ENCODE data around the gene USP49.
"Not testable (repeated sequence)": the region's sequence is repeated elsewhere in the genome, so short reads cannot be mapped to it uniquely, and the experiment has no call there.

Gene USP49

DNA sequence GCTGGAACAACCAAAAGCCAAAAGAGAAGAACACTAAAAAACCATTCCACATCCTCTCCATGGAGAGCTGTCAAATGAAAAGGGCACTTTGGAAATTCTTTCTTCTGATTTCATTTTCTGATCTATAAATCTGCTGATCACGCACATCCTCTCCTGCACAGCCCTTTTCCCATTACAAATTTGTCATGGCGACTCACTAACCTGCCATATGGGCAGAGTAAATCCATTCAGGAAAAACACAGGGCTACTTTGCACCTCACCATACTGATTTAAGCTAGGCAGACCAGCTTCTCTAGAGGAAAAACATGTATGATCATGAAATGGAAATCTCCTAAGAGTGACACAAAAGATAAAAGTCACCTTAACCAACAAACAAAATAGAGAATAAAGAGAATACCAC, 81.7 kb downstream of the USP49 start:
- DNase-seq (ENCODE audit: low read depth in 2 of 2), result no peak

DNA sequence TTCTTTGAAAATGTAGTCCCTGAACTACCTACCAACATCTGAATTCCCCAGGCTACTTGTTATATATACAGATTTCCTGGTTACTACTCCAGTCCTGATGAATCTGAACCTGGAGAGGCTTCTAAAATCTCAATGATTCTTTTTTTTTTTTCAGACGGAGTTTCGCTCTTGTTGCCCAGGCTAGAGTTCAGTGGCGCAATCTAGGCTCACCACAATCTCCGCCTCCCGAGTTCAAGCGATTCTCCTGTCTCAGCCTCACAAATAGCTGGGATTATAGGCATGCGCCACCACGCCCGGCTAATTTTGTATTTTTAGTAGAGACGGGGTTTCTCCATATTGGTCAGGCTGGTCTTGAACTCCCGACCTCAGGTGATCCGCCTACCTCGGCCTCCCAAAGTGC, 83.2 kb downstream of the USP49 start:
- not testable (repeated sequence) for DNase-seq (ENCODE audit: low read depth in 2 of 2)

DNA sequence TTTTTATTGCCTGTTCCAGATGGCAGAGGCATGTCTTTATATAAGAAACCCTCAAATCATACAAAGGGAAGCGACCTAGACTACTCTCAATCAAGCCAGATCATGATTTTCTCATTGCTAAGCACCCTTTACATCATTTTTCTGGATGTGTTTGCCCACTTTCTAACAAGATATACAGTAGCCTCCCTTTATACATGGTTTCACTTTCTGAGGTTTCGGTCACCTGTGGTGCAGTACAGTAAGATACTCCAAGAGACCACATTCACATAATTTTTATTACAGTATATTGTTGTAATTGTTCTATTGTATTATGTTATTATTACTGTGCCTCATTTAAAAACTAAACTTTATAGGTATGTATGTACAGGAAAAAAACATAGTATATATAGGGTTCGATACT, 84.1 kb downstream of the USP49 start:
- no peak for DNase-seq (ENCODE audit: low read depth in 2 of 2)

DNA sequence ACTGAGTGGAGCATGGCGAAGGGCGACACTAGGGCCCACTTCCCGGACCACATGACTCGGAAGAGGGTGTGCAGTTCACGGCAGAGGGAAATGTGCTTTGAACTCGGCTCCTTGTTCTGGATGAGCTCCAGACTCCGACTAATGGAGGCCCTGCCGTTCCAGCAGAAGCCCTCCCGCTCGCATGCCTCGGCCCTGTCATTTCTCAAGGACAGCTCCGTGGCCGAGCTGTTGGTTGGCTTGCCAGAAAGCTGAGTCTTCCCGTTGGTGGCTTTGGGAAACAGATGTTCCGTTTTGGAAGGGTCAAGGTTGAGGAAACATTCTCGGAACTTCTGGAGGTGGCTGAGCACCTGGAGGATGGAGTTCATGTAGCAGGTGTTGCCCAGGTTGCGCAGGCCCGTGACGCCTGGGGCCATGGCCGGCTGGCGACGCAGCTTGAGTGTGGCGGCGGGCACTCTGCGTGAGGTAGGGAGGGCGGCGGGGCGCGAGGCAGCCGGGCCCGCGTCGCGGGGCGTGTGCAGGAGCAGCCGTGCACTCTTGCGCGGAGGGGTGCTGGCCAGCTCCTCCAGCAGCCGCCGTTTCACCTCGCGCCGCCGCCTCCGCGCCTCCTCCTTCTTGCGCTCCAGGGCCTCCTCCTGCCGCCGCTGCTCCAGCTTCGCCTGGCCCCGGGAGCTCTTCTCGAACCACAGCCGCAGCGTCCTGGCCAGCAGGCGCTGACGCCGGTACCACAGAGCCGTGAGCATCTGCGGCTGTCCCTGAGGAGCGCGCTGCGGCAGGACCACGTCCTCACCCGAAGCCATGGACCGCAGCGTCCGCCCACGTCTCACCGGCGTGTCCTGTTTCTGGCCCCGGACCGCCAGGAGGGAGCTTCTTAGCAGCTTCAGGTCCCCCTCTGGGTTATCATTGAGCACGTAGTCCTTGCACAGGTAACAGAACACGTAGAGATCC, 89.1 kb downstream of the USP49 start:
- DNase-seq (ENCODE audit: low read depth in 2 of 2), result no peak

DNA sequence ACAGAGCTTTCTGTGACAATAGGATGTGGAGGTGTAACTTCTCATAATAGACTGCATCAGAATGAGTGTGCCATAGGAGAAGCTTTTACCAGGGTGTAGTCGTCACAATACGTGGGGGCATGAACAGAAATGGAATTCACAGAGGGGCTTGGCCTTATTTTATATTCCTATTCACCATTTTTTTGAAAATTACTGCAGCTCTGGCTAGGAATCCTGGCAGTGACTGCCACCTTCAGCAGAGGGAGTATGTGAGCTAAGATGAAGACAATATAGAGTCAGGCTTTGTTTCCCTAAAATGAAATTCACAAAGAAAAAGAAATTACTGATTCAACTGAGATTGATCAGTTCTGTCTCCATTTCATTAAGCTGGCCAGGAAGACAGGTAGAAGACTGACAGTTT, 93.8 kb downstream of the USP49 start:
- DNase-seq (ENCODE audit: low read depth in 2 of 2), result no peak

DNA sequence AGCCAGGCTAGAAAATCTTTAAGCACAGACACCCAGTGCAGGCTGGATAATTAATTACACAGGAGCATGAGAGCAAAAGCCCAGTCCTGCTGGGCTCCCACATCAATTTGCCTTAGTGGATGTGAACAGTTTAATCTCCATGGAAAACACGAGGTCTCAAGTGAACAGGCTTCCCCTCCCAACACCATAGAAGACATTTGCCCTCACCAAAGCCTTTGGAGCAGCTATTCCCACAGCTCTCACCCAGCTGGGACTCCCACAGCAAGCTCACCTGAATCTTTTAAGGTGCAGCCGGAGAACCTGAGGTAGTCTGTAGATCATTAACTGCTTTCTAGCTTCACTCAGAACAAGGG, 95.6 kb downstream of the USP49 start:
- no peak for DNase-seq (ENCODE audit: low read depth in 2 of 2)

DNA sequence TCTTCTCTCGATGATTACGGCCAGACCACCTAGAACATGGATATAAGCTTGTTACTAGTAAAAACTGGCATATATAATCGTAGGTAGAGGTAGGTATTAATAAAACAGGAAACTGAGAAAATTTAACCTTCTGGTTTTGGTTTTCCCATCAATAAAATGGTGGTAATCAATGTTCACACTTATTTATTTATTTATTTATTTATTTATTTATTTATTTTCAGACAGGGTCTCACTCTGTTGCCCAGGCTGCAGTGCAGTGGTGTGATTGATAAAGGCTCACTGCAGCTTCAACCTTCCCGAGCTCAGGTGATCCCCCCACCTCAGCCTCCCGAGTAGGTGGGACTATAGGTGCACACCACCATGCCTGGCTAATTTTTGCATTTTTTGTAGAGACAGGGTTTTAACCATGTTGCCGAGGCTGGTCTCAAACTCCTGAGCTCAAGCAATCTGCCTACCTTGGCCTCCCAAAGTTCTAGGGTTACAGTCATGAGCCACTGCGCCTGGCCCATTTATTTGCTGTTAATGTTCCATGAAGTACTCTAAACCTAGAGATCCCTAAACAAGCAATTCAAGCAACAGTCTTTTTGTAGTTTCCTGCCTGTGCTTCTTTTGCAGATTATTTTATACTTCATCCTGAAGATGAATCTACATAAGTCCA, 96.1 kb downstream of the USP49 start:
- DNase-seq (ENCODE audit: low read depth in 2 of 2), result no peak

DNA sequence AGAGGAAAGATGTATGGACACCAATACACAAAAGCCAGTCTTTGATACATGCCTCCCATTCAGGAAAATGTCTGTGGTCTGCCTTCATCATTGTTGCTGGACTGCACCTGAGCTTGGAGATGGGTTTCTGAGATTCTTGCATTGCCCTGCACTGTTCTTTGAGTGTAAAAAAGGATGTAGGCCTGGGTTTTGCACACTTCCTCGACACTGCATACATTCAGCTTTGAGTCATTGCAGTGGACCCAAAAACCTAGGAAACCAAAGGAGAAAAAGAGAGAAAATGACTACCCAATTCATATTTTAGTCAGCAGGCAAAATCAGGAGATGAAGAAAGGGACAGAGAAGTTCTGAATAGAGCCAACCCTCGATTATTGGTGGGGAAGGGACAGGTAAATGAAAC, 98.7 kb downstream of the USP49 start:
- DNase-seq (ENCODE audit: low read depth in 2 of 2), result no peak

DNA sequence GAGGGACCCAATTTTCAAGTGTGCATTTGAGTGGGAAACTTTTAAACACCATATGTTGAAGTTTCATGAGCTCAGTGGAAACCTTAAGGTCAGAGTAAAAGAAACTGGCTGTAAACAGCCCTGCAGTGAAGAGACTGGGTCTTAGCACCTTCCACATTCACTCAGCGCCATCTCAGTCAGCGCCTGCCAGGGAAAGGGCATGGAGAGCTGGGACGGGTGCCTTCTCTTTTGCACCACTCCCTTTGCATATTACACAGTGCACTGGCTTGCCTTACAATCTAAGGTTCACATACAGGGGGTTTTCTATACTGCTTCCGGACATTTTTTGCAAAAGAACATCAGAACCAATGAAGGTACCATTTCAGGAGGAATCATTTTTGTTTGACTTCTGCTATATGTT, 103.2 kb downstream of the USP49 start:
- DNase-seq (ENCODE audit: low read depth in 2 of 2), result no peak

DNA sequence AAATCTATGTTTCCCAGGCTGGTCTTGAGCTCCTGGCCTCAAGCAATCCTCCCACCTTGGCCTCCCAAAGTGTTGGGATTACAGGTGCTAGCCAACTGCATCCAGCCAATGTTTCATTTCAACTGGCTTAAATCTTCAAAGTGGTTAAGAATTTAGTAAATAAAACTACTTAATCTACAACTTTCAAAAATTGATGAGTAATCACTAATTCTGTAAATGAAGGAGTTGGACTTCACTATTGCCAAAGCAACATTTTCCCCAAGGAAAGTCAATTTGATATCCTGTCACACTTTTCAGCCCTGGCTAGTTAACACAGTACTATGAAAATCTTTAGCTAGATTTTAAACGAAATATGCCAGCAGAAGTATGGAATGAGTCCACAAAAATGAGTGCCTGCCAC, 103.9 kb downstream of the USP49 start:
- no peak for DNase-seq (ENCODE audit: low read depth in 2 of 2)

DNA sequence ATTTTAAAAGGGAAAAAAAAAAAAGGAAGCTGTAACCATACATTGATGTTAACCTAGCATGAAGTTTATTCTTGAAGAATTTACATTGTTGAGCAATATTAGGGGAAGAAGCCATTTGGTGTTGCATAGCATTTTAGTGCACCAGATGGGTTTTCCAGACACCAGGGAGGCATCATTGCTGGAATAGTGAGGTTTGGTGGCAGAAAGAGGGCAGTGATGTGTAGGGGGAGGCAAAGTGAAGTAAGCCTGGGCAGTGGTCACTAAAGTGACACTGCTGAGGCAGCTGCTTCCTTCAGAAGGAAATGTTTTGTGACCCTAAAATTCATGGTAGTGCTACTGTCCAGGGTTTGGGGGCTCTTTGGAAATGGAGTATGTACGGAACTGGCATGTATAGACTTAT, 105.1 kb downstream of the USP49 start:
- DNase-seq (ENCODE audit: low read depth in 2 of 2), result no peak

DNA sequence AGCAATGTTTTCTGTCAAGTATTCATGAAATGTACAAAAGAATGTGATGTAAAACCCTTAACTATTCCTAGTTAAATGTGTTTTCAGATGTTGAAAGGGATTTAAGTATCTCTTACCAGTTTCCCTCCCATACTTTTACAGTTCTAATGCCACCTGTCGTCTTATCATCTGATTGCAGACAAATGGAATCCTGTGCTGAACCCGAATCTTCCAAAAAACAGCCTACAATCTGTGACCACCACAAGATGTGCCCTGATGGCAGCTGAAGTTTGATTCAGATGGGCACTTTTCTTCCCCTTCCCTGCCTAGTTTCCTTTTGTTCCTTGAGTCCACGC, 105.8 kb downstream of the USP49 start:
- no peak for DNase-seq (ENCODE audit: low read depth in 2 of 2)

DNA sequence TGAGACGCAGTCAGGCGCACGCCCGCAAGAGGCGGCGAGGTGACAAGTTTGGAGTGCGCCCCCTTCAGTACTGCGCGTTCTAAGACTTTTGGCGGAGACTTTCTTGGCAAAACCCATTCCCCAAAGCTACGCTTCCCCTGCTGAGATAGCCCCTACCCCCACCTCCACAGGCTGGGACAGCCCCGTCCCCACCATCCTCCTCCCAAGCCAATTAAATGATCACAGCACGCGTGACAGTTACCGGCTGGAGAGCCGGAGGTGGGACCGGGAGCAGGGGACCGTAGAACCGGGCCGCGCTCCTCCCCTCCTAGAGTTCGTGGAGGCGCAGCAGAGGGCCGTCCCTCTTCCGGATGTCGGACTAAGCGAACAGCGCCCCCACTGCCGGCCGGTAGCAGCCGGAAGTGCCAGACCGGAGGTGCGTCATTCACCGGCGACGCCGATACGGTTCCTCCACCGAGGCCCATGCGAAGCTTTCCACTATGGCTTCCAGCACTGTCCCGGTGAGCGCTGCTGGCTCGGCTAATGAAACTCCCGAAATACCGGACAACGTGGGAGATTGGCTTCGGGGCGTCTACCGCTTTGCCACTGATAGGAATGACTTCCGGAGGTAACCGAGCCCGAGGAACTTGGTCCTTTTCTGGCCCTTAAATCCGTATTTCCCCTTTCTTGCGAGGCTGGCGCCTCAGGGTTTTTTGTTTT, 107.8 kb downstream of the USP49 start, which contains the start of gene TOMM6:
Gene TOMM6, plus strand, starts transcription at position 476 of the 699 bp plus-strand sequence. Its CDS starts 4 bp downstream, at position 480.
- DNase-seq (ENCODE audit: low read depth in 2 of 2), result peak; percentile 85 to 86

DNA sequence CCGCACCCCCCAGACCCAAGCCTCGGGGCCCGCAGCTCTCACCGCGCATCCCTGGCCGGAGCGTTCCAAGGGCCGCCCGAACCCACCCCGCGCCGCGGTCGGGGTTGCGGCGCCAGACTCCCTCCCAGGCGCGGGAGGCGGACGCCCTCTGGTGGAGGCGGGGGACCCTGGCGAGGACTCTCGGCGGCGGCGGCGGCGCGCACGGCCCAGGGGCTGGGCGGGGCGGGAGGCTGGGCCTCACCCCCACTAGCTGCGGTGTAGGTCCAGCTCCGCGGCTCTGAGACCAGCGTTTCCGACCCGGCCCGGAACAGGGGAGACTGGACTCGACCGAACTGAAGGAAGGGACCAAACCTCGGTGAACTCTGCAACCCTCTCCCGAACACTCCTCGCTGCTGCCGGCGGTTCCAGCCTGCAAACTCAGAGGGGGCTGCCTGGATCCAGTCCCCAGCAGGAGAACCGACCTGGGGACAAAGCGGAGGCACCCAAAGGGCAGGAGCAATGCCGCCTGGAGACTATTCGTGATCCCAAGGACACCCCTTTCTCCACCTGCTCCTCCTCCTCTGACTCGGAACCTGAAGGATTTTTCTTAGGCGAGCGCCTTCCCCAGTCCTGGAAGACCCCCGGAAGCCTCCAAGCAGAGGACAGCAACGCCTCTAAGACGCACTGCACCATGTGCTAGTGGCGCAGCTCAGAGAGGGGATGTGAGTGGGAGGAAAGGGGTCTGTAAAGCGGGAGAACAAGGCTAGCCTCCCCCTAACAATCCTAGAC, 108.5 kb downstream of the USP49 start:
- DNase-seq (ENCODE audit: low read depth in 2 of 2), result peak; percentile 50 to 51

DNA sequence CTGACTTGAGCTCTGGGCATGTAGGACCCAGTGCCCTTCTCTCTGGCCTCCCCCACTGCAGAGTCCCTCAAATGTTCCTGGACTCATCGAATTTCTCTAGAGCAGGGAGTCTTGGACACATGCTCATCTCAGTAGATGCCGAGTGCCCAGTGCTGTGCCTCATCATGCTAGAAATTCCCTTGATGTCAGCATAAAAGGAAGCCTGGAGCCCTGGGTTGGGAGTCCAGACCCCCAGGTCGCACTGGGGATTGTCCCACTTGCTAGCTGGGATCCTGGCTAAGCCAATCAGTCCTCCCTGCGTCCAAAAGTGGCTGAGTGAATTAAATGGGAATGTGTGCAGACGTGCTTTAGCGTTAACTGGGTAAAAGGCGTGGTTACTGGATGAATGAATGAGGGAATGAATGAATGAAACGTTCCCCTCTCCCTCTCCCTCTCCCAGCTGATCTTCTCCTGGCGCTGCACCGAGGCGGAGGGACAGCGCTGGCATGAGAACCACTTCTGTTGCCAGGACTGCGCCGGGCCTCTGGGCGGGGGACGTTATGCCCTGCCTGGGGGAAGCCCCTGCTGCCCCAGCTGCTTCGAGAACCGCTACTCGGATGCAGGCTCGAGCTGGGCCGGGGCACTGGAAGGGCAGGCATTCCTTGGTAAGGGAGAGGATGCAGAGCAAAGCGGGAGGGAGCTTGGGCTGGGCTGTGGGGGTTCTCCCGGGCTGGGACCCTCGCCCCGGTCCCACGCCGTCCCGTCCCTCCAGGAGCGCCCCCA, 109.3 kb downstream of the USP49 start:
- DNase-seq (ENCODE audit: low read depth in 2 of 2), result no peak

DNA sequence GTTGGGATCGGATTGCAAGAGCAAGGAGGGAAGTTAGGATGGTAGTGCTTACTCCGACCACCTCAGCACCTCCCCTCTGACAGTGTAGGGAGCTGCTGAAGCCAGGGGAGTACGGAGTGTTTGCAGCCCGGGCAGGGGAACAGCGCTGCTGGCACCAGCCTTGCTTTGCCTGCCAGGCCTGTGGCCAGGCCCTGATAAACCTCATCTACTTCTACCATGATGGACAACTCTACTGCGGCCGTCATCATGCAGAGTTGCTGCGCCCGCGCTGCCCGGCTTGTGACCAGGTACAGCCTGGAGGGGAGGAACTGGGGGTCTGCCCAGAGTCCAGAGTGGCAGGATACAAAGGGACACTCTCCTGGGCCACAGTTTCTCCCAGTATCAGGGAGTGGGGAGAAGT, 109.9 kb downstream of the USP49 start:
- DNase-seq (ENCODE audit: low read depth in 2 of 2), result no peak

DNA sequence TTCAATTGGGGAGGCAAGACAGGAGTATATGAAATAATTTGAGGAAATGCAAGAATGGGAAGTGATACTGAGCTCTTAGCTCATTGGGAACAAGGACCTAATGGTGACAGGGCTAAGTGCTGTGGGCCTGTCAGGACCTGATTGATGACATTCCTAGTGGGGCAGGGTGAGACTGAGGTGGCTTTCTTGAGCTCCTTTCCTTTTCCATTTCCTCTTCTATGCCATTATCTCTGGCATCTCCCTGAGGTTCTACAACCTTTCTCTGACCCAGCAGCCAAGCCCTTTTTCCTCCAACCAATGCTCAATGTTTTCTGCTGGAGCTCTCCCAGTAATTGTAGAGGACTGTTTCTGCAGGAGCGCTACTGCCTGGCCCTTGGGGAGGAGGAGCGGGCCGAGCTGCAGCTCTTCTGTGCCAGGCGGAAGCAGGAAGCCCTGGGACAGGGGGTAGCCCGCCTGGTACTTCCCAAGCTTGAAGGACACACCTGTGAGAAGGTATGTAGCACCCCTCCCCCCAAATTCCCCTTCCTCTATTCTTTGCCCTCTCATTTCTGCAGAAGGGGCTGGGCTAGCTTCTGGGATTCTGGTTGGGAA, 110.5 kb downstream of the USP49 start:
- no peak for DNase-seq (ENCODE audit: low read depth in 2 of 2)

DNA sequence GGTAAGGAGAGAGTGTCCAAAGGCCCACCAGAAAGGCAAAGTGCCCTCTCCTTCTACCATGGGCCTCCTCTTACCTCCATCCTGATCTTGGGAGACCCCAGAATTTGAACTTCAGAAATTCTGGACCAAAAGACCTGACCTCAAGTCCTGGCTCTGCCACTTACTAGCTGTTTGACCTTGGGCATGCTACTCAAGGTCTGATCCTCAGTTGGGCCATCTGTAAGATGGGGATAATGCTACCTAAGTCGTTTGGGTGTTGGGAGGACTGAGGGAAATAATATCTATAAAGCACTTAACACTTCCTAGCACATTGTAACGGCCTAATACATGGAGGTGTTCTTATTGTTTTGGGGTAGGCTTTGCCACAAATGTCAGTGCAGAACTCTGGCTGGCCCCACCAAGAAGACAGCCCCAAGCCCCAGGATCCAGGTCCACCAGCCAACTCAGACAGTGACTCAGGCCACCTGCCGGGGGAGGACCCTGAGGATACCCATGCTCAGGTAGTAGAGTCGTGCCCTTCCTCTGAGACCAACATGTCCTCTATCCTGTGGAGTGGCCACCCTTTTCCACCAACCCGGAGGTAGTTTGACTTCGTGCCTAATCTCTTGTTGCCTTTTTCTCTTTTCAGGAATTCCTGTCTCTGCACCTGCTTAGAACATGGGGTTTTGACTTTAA, 111.9 kb downstream of the USP49 start:
- DNase-seq (ENCODE audit: low read depth in 2 of 2), result no peak

DNA sequence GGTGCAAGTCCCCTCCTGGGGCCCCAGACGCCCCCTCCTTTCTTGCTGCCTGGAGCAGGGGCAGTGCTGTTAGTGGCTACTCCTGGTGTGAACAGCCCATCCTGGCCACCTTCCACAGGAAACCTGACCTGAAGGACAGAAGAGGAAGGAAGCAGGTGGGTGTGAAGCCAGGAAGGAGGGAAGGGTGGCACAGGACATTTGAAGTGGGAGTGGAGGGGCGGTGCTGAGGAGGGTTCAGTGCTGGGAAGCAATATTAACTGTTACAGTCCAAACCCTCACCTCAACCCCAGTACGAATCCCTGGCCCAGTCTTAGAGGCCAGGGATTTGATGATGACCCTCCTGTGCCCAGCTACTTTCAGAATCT, 113.8 kb downstream of the USP49 start:
- DNase-seq (ENCODE audit: low read depth in 2 of 2), result no peak
